Effector CD4-positive, alpha-beta T cell (primary cell): Measurements from ENCODE around the gene STAB1.

Experiments
- DNase-seq: peaks from one replicate; pipeline ENCODE4 v3.0.0-alpha.2; 2020

STAB1 gene

DNA sequence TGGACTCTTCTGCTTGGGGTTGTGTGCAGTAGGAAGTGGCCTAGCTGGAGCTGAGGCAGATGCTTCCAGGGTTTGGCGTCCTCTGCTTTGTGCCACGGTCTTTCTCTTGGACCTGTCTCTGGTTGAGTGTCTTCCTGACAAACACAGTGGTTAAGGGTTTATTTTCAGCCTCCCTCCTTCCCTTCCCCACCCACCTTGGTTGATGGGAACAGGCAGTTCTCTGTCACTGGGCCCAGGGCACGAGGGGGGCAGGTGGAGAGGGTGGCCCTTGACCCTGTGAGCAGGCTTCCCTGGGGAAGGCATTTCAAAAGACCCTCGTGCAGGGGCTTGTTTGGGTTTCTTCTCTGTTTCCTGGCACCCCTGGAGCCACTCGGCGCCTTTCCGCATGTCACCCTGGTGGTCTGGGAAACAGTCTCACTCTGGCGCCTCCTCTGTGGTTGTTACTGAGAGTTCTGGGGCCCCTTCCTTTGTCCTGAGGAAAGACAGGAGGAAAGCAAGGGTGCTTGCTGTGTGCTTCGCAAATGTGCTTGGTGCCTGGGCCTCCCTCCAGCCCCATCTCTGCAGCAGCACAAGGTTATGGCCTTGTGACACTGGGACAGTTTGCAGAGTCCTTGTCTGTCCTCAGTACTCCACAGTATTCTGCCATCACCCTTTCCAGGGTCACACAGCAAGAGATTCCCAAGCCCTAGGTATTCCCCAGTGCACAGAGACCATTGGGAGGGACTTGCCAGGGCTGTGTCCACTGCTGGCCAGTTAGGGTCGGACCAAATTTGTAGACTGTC, 10.3 kb upstream of the STAB1 start:
- DNase-seq: no peak

DNA sequence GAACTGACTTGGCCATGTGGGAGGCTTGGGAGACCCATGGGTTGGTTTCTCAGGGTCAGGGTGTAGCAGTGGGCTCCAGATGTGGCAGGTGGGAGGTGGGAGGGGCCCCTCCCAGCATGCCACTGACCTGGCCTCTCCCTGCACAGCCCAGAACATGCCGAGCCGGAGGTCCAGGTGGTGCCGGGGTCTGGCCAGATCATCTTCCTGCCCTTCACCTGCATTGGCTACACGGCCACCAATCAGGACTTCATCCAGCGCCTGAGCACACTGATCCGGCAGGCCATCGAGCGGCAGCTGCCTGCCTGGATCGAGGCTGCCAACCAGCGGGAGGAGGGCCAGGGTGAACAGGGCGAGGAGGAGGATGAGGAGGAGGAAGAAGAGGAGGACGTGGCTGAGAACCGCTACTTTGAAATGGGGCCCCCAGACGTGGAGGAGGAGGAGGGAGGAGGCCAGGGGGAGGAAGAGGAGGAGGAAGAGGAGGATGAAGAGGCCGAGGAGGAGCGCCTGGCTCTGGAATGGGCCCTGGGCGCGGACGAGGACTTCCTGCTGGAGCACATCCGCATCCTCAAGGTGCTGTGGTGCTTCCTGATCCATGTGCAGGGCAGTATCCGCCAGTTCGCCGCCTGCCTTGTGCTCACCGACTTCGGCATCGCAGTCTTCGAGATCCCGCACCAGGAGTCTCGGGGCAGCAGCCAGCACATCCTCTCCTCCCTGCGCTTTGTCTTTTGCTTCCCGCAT, 7.9 kb upstream of the STAB1 start:
- DNase-seq: no peak

DNA sequence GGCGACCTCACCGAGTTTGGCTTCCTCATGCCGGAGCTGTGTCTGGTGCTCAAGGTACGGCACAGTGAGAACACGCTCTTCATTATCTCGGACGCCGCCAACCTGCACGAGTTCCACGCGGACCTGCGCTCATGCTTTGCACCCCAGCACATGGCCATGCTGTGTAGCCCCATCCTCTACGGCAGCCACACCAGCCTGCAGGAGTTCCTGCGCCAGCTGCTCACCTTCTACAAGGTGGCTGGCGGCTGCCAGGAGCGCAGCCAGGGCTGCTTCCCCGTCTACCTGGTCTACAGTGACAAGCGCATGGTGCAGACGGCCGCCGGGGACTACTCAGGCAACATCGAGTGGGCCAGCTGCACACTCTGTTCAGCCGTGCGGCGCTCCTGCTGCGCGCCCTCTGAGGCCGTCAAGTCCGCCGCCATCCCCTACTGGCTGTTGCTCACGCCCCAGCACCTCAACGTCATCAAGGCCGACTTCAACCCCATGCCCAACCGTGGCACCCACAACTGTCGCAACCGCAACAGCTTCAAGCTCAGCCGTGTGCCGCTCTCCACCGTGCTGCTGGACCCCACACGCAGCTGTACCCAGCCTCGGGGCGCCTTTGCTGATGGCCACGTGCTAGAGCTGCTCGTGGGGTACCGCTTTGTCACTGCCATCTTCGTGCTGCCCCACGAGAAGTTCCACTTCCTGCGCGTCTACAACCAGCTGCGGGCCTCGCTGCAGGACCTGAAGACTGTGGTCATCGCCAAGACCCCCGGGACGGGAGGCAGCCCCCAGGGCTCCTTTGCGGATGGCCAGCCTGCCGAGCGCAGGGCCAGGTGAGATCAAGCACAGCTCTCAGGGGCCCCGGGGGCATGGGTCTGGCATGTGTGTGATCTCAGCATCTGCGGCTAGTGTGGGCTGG, 7.1 kb upstream of the STAB1 start:
- no peak for DNase-seq

DNA sequence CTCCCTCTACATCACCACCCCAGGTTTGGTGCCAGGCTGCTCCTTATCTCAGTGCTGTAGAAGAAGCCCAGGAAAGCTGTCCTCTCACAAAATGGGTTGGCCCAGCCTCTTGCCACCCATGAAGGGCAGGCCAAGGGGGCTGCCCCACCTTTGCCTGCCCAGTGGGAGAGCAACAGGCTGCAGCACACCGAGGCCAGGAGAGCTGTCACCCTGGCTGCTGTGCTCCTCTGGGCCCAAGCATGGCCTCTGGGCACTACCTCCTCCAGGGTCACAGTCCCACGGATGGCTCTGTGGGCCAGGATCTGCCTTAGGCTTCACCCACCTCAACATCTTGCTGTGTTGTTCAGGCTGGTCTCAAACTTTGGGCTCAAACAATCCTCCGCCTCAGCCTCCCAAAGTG, 6.4 kb upstream of the STAB1 start:
- DNase-seq: no peak

DNA sequence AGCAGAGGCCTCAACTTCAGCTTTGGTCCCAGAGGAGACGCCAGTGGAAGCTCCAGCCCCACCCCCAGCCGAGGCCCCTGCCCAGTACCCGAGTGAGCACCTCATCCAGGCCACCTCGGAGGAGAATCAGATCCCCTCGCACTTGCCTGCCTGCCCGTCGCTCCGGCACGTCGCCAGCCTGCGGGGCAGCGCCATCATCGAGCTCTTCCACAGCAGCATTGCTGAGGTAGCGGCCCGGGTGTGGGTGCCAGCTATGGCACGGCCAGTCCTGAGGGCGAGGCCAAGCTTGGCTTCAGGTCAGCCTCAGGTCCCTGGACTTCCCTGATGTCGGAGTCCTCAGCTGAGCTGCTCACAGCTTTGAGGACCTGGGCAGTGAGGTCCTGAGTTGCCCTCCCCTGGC, 5.7 kb upstream of the STAB1 start:
- no peak for DNase-seq

DNA sequence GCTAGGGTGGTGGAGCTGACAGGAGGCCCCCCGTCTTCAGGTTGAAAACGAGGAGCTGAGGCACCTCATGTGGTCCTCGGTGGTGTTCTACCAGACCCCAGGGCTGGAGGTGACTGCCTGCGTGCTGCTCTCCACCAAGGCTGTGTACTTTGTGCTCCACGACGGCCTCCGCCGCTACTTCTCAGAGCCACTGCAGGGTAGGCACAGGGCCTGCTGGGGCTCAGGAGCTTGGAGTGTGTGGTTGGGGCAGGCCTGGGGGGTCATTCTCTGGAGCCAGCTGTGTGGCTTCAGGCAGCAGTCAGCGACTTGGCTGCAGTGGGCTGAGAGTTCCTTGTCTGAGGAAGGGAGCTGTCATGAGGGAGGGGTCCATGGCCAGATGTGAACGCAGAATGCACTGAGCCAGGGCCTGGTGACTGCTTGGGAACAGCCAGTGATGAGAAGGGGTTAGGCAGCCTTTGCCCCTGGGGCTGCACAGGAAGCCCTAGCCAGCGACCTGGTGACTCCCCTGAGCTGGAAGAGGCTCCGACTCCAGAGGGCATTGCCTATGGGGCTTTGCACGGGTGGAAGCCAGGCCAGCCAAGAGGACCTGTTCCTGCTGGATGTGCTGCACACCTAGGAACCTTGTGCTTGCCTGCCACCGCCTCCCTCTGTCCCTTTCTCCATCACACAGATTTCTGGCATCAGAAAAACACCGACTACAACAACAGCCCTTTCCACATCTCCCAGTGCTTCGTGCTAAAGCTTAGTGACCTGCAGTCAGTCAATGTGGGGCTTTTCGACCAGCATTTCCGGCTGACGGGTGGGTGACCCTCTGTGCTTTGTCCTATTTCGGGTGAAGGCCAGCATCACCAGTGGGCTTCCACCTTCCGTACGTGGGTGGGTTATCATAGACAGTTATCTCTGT, 4.9 kb upstream of the STAB1 start:
- no peak for DNase-seq

DNA sequence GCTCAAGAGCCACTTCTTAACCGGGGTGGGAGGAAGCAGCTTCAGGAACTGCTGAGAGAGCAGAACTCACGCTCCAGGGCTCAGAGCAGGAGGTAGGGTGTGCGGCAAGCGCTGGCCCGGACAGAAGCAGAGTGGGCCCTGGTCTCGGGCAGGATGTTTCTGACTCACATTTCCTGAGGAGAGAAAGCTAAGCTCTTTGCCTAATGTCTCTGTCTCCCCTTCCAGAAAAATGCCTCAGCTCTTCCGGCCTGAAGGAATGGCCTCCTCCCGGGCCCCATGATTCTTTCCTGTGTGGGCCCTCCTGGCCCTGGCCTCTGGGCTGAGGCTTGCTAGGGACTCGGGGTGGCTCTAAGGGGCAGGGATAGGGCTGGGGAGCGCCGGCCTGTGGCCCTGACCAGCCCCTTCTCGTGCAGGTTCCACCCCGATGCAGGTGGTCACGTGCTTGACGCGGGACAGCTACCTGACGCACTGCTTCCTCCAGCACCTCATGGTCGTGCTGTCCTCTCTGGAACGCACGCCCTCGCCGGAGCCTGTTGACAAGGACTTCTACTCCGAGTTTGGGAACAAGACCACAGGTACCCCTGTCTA, 4.1 kb upstream of the STAB1 start:
- DNase-seq: no peak

DNA sequence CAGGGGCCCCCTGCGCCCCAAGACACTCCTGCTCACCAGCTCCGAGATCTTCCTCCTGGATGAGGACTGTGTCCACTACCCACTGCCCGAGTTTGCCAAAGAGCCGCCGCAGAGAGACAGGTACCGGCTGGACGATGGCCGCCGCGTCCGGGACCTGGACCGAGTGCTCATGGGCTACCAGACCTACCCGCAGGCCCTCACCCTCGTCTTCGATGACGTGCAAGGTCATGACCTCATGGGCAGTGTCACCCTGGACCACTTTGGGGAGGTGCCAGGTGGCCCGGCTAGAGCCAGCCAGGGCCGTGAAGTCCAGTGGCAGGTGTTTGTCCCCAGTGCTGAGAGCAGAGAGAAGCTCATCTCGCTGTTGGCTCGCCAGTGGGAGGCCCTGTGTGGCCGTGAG, 3.1 kb upstream of the STAB1 start:
- no peak for DNase-seq

DNA sequence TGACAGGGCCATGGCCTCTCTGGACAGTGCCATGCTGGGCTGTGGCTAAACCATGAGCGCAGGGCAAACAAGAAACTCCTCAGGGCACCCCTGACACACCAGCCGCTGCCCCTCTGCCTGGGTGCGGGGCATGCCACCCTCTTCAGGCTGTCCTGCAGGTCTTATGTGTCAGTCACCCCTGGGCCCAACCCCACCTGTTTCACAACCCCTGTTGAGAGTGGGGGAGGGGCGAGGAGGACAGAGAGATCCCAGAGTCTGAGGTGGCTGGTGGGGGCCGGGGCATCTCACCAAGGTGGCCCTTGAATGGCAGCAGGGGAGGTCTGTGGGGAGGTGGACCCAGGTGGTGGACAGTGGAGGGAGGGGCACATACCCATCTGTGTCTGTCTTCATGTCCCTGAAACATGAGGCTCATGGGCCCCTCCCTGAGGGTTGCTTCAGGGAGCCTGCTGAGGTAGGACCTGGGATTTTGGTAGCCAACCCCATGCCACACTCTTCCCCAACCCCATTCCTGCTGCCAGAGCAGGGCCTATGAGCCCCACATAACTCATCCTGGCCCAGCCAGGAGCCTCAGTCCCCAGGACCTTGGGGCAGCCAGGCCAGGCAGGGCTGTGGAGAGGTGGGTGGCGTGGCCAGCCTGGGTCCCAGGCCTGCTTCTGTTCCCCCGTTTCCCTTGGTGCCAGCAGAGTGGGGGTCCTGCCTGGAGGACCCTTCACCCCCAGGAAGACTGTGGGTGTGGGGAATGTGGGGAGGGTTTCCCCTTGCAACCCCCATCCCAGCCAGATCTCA, 1.7 kb upstream of the STAB1 start:
- DNase-seq: no peak

DNA sequence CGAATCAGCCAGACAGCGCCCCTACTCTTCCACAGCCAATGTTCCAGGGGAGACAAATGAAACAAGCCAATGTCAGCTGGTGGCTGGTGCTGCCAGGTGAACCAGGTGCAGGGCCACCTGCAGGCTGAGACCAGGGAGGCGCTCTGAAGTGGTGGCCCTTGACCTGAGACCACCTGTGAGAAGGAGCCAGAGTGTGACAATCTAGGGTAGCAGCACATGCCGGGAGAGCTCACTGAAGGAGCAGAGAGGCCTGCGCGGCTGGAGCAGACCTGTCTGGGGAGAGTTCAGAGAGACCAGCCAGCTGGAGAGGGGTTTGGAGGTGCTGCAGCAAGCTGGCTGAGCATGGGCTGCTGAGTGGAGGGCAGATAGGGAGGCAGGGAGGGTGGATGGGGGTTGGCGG, 693 bp upstream of the STAB1 start:
- DNase-seq: no peak

DNA sequence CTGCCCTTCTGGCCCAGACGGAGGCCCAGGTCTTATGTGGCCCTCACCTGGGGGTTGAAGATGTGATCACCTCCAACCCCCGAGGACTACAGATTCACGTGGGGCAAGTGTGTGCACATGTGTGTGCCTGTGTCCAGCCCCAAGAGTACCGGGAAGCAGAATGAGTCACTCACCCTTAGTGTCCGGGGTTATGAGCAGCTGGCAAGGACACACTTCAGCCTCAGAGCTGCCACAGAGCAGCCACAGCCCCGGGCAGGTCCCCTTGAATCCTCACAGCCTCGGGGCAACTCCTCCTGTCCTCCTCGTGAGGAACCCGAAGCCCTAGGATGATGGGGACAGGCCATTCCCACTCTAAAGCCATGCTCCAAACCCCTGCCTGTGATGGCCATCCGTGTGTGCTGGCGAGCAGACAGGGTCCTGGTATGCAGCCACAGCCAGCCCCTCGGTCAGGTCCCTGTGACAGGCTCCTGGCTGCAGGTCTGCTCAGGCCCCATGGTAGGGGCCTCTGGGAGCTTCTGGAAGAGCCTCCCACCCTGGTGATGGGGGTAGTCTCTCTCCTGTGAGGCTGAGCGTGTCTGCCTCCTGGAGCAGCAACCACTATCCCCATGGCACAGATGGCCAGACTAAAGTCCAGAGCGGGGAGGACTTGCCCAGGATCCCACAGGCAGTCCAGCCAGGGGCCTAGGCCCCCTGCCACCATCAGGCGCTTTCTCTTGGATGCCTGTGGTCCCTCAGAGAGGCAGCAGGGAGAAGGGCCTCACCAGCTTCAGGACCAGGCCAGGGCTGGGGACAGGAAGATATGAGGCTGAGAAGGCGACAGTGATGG, 852 bp downstream of the STAB1 start:
- DNase-seq: no peak

DNA sequence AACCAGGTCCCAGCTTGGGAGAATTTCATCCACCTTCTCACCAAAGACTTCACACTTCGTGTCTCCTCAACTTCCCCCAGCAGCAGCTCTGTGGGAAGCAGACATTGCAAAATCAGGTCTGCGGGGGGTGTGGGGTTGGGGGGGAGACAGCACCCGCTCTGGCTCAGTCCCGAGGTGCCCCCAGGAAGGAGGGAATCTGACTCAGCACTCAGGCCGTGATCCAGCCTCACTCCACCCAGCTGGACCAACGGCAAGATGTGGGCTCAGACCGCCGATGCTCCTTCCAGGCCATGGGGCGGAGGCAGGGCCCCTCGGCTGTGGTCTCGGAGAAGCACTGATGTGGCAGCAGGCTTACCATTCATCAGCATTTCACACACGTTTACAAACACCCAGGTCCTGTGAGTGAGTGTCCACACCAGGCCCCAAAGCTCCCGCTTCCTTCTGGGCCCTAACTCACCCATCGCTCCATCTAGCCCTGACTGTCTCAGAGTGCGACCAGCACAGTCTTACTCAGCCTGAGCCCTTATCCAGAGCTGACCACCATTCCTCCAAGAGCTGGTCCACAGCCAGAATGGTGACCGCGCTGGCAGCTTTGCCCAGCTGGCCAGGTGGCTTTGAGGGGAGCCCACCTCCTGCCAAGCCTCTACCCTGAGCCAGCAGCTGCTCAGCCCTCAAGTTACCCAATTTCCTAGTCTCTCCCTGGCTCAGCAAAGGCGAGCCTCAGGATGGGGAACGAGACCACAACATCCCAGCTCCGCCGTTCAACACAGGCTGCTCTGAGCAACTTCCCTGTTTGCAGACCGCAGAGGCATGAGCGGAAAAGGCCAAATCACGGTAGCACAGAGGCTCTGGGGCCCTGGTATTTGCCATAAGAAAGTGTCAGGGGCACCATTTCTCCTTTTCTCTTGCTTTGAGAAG, 3.3 kb downstream of the STAB1 start:
- DNase-seq: no peak

DNA sequence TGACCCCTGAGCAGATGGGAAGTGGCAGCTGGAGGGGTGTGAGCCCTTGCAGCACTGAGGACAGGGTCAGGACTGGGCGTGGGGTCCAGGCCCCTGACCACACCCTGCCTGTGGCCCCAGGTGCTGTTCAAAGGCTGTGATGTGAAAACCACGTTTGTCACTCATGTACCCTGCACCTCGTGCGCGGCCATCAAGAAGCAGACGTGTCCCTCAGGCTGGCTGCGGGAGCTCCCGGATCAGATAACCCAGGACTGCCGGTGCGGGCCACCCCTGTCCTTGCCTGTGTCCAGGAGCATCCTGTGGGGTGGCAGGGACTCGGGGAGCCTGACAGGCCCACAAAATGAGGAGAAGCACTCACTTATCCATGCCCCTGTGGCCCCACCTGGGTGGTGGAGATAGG, 5.9 kb downstream of the STAB1 start:
- DNase-seq: no peak

DNA sequence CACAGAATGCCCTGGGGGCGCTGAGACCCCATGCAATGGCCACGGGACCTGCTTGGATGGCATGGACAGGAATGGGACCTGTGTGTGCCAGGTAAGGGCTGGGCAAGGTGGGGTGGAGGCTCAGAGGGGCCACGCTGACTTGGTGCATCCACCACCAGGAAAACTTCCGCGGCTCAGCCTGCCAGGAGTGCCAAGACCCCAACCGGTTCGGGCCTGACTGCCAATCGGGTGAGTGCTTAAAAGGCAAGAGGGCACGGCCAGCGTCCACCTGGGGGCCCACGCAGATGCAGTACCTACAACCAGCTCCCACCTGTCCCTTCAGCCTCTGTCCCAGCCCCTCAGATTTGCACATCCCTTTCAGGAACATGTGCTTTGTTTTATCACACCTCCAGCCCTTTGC, 6.9 kb downstream of the STAB1 start:
- no peak for DNase-seq

DNA sequence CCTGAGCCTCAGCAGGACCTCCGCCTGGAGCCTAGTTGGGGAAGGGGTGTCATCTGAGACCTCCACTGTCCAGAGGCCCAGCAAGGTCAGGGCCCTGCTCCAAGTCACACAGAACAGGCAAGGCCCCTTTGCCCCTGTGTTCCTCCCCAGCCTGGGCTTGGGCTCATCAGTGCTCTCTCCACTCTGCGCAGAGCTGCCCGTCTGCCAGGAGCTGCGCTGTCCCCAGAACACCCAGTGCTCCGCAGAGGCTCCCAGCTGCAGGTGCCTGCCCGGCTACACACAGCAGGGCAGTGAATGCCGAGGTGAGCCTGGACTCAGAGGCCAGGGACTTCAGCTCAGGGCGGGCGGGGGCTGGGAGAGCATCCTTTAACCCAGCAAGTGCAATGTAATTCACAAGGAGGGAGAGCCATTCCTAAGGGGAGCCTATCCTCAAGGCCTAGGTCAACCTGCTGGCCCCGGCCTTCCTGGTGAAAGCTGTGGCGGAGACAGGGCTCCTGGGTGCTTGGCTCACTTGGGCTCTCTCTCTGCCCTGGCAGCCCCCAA, 7.7 kb downstream of the STAB1 start:
- DNase-seq: no peak

DNA sequence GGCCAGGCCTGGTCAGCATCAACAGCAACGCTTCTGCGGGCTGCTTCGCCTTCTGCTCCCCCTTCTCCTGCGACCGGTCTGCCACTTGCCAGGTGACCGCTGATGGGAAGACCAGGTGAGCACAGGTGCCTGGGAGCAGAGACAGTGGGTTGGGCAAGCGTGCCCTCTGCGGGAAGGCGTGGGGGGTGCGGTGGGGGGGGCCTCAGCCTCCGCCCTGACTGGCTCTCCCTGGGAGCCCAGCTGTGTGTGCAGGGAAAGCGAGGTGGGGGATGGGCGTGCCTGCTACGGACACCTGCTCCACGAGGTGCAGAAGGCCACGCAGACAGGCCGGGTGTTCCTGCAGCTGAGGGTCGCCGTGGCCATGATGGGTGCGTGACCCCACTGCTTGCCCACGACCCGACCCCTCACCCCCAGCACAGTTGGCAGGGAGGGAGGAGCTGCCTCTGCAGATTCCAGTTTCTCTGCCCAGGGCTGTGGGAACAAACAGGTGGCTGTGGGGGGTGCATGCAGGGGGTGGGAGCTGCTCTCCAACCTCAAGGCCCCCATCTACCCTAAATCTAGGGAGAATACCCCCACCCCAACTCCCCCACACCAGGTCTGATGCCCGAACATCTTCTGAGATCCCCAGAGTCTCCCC, 8.8 kb downstream of the STAB1 start:
- no peak for DNase-seq

DNA sequence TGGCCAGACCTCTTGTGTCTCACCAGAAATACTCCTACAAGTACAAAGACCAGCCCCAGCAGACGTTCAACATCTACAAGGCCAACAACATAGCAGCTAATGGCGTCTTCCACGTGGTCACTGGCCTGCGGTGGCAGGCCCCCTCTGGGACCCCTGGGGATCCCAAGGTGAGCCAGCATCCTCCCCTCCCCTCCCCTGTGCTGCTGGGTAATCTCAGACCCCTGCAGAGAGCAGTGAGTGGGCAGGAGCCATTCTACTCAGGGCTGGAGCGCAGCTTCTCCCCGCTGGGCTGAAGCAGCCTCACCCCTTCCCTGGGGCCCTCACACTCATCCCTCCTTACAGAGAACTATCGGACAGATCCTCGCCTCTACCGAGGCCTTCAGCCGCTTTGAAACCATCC, 9.8 kb downstream of the STAB1 start:
- DNase-seq: no peak

DNA sequence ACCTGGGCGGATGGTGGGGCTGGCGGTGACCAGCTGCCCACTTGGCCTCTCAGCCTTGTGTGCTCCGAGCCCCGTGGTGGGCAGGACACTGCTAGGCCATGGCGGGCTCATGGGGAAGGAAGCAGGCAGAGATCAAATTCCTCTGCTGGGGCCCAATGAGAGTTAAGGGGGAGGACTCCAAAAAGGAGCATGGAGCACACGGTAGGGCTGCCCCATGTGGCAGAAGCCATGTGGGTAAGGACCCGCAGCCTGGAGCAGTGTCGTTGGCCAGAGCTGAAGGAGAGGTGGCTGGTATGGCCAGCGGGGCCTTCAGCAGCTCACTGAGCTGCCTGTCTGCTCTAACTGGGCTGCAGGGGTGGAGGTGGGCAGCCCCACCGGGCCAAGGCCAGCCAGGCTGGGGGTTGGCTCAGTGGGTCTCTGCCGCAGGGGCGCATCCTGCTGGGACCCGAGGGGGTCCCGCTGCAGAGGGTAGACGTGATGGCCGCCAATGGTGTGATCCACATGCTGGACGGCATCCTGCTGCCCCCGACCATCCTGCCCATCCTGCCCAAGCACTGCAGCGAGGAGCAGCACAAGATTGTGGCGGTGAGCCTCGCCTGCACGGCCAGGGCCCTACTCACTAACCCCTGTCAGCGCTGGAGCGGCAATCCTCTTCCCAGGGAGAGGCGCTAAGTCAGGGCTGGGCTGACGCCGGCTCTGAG, 11.3 kb downstream of the STAB1 start:
- DNase-seq: no peak
